HepG2 (cell line): Measurements from ENCODE around the gene PCSK5. TPM values are rescaled to one million over a fixed set of nuclear protein-coding genes. Genes with fewer than 3 reads are reported as not detected.

Source experiments
- ATAC-seq: fragments of 200-7000 bp; cut with Tn5 transposase; 3 replicates; pipeline ENCODE4 v1.9.1; 2020; ENCODE audit warnings: mild to moderate bottlenecking, moderate library complexity
- BruUV-seq: library from RNA; stranded (reverse); fragments of 400-500 nt; replicated peaks from 2 replicates; lab custom pipeline; 2021; lab: Mats Ljungman, UMichigan
- CTCF ChIA-PET: fragments of 300-600 bp; formaldehyde crosslinking; extraction: SDS; loops from one replicate; lab custom pipeline; 2021; ENCODE audit warnings: low total read pairs, inconsistent platforms, low intra/inter-chr PET ratio; lab: Yijun Ruan, JAX
- POLR2A ChIA-PET: fragments of 350-600 bp; sonication (Branson Sonifier 250); formaldehyde crosslinking; loops from one replicate; lab custom pipeline; 2020; ENCODE audit warnings: antibody characterized with exemption, inconsistent platforms; lab: Yijun Ruan, JAX
- DNase-seq: peaks from one replicate; pipeline ENCODE4 v3.0.0-alpha.2; 2015; ENCODE audit warnings: low spot score
- FAIRE-seq: peaks from 3 replicates; lab custom pipeline; 2011; peaks lifted over from hg19 to GRCh38; lab: Jason Lieb, UNC
- H2AFZ ChIP-seq: one replicate; pipeline ENCODE4 v1.6.1; 2011; ENCODE audit warnings: low read length, inconsistent platforms
- H3K27ac ChIP-seq: fragments of 300-600 bp; 3 replicates; pipeline ENCODE4 v1.8.0; 2011; ENCODE audit warnings: mixed run types, mild to moderate bottlenecking, mixed read lengths, low read length, inconsistent platforms; ENCODE audit not compliant: insufficient read depth; ENCODE audit errors: extremely low read length
- H3K27me3 ChIP-seq, 2 experiments: fragments of 200-600 bp in 1 of 2; 2 replicates in 1 of 2; 3 replicates in 1 of 2; pipeline versions ENCODE4 v1.6.0 to v1.8.0; 2011; ENCODE audit warnings: low read length in 2 of 2, mild to moderate bottlenecking in 2 of 2, moderate library complexity in 2 of 2, inconsistent platforms in 1 of 2; ENCODE audit not compliant: insufficient read depth in 2 of 2, control insufficient read depth in 1 of 2
- H3K36me3 ChIP-seq, 2 experiments: fragments of 200-600 bp in 1 of 2; replicated peaks in 1 of 2; 2 replicates in 1 of 2; 3 replicates in 1 of 2; pipeline versions ENCODE4 v1.5.1 to v1.8.0; 2011; ENCODE audit warnings: low read length in 2 of 2, inconsistent platforms in 1 of 2; ENCODE audit not compliant: insufficient read depth in 2 of 2, control insufficient read depth in 1 of 2
- H3K4me1 ChIP-seq: 2 replicates; pipeline ENCODE4 v1.5.1; 2012; ENCODE audit warnings: low read length, inconsistent platforms; ENCODE audit not compliant: insufficient read depth
- H3K4me2 ChIP-seq: 2 replicates; pipeline ENCODE4 v1.6.0; 2011; ENCODE audit warnings: low read depth, low read length, inconsistent platforms
- H3K4me3 ChIP-seq, 3 experiments: fragments of 200-600 bp in 1 of 3; sonication (generic), shearing (Covaris generic) in 1 of 3; replicated peaks in 1 of 3; 2 replicates each; pipeline ENCODE4 v1.5.1; 2011 to 2016; ENCODE audit warnings: low read length in 3 of 3, inconsistent platforms in 2 of 3, low read depth in 2 of 3, mild to moderate bottlenecking in 2 of 3, control low read depth in 1 of 3, mixed read lengths in 1 of 3; ENCODE audit not compliant: insufficient read depth in 1 of 3
- H3K79me2 ChIP-seq: one replicate; pipeline ENCODE4 v1.6.1; 2011; ENCODE audit warnings: low read length, inconsistent platforms; ENCODE audit not compliant: insufficient read depth
- H3K9ac ChIP-seq: 2 replicates; pipeline ENCODE4 v1.6.0; 2011; ENCODE audit warnings: mild to moderate bottlenecking, low read depth, low read length, inconsistent platforms; ENCODE audit not compliant: insufficient read depth
- H3K9me3 ChIP-seq: 2 replicates; pipeline ENCODE4 v1.5.1; 2012; ENCODE audit warnings: mild to moderate bottlenecking, low read length
- H4K20me1 ChIP-seq: 2 replicates; pipeline ENCODE4 v1.6.0; 2011; ENCODE audit warnings: inconsistent platforms, mild to moderate bottlenecking, low read length, moderate library complexity; ENCODE audit not compliant: insufficient read depth
- ATF1 ChIP-seq: IDR thresholded peaks from 2 replicates; pipeline ENCODE4 v1.6.1; 2016; ENCODE audit warnings: mild to moderate bottlenecking, control low read depth
- FOXA1 ChIP-seq, 2 experiments: fragments of 450-650 bp in 1 of 2; sonication (generic) in 1 of 2; formaldehyde crosslinking in 1 of 2; IDR thresholded peaks; 2 replicates each; pipeline versions ENCODE4 v1.4.0 to v1.6.1; 2016 to 2020; ENCODE audit warnings: missing genetic modification reagents in 1 of 2
- NR2F2 ChIP-seq: IDR thresholded peaks from 2 replicates; pipeline ENCODE4 v1.6.1; 2012; ENCODE audit warnings: low read depth, inconsistent platforms, borderline replicate concordance
- SMAD3 ChIP-seq: sonication (generic); formaldehyde crosslinking; IDR thresholded peaks from 2 replicates; pipeline ENCODE4 v1.4.0; 2020; ENCODE audit warnings: missing genetic modification reagents
- SMYD3 ChIP-seq: sonication (generic); formaldehyde crosslinking; IDR thresholded peaks from 2 replicates; pipeline ENCODE4 v1.8.1; 2023; ENCODE audit warnings: mild to moderate bottlenecking, missing genetic modification reagents
- ZBTB39 ChIP-seq: sonication (generic); formaldehyde crosslinking; IDR thresholded peaks from 2 replicates; pipeline ENCODE4 v1.5.0; 2020; ENCODE audit warnings: missing genetic modification reagents
- ZFP36L1 ChIP-seq: sonication (generic); formaldehyde crosslinking; IDR thresholded peaks from 2 replicates; pipeline ENCODE4 v1.8.0; 2022; ENCODE audit warnings: mild to moderate bottlenecking, missing genetic modification reagents, moderate library complexity
- ZNF205 ChIP-seq: IDR thresholded peaks from 2 replicates; pipeline ENCODE4 v1.6.1; 2018; ENCODE audit warnings: missing biosample characterization, missing genetic modification reagents
- ZNF362 ChIP-seq: sonication (generic); formaldehyde crosslinking; IDR thresholded peaks from 2 replicates; pipeline ENCODE4 v1.4.0; 2020; ENCODE audit warnings: missing genetic modification reagents, mild to moderate bottlenecking, borderline replicate concordance
- ZNF577 ChIP-seq: sonication (generic); formaldehyde crosslinking; IDR thresholded peaks from 2 replicates; pipeline ENCODE4 v1.4.0; 2020; ENCODE audit warnings: mild to moderate bottlenecking, low read depth, missing genetic modification reagents, borderline replicate concordance
- WGBS: methylation state at CpG from one replicate; pipeline ENCODE4 v1.1.6; 2017; ENCODE audit warnings: low lambda C conversion rate; 5-methylcytosine and 5-hydroxymethylcytosine counted together
- in situ Hi-C: cut with HindIII; loops from 2 replicates; pipeline ENCODE4 v1.10.0; 2017; ENCODE audit warnings: low pct_unique_long_range_greater_than_20kb; ENCODE audit not compliant: extremely low pct_ligation_motif_present
- intact Hi-C: fragments of 100-400 bp; cut with micrococcal nuclease; formaldehyde crosslinking; loops from one replicate; pipeline ENCODE4 v1.10.0; 2022; ENCODE audit not compliant: unreplicated experiment
- polyA plus RNA-seq, 8 experiments: library from polyadenylated mRNA; depleted of rRNA in 3 of 8; stranded (reverse) in 7 of 8; unstranded in 1 of 8; fragments of >200 nt; fragmentation: Illumina TruSeq in 4 of 8; extraction: Trizol in 4 of 8; gene quantifications; 2 replicates each; pipeline versions ENCODE4 v1.2.1 to v1.2.3, GENCODE V29; 2011 to 2016; ENCODE audit warnings: low read depth in 4 of 8, missing spikeins in 1 of 8, mixed read lengths in 1 of 8; ENCODE audit not compliant: insufficient read depth in 1 of 8
- total RNA-seq, 5 experiments: library from RNA; depleted of rRNA; stranded (reverse); fragments of >200 nt; fragmentation: Illumina TruSeq; extraction: Trizol; gene quantifications; 2 replicates each; pipeline ENCODE4 v1.2.3, GENCODE V29; 2016; ENCODE audit warnings: low read depth in 1 of 5
- TF ChIP-seq, protein P1 (sequence below): sonication (generic); formaldehyde crosslinking; IDR thresholded peaks from 2 replicates; pipeline ENCODE4 v1.4.0; 2020; ENCODE audit warnings: mild to moderate bottlenecking, low read depth, missing genetic modification reagents
- TF ChIP-seq, protein P2 (sequence below): IDR thresholded peaks from 2 replicates; pipeline ENCODE4 v1.6.1; 2016; ENCODE audit warnings: control low read depth

Gene PCSK5
- total and polyA plus RNA-seq, 2 of the 13 experiments (the other 11 are each of a cell fraction or from before 2014, with no cell fraction given), result 0.55 to 0.66 TPM

DNA sequence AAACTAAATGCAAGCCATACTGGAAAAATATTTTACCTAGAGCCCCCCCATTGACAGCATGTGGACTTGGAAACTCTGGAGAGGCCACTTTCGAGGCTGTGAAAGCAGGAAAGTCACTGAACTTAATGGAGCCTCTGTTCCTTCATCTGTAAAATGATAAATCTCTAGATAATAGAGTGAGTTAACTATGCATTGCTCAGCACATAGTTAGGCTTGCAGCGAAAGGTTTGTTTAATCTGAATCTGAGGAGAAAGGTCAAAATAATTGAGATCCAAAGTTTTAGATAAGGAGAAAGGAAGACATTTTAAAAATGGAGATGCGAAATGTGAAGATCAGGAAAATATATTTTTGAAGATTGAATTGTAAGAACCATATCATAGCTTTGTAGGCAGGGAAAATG, 4.6 kb downstream of the PCSK5 start:
- no peak for FAIRE-seq
- Histone ChIP-seq H3K9ac (no peak overlapping the region), H4K20me1 (no peaks in the 10 kb centered on the region), H3K27me3 (peaks cover 0 to 30% of the 10 kb centered on the region in 2 experiments; a peak in 3 of 5 replicates), H3K4me3 (no peak overlapping the region), H3K36me3 (no peaks in the 10 kb centered on the region), H3K9me3 (no peaks in the 10 kb centered on the region), H3K27ac (no peak overlapping the region), H3K4me2 (no peak overlapping the region), H2AFZ (no peak overlapping the region), H3K4me1 (peaks cover 11% of the 10 kb centered on the region; the same call in 1 of the 2 replicates), H3K79me2 (no peaks in the 10 kb centered on the region)
- 24% methylated on average over 3 of the region's 3 CpGs for WGBS
- no peak for ATAC-seq
- no peak for DNase-seq
- in situ Hi-C loops (no loop called here), intact Hi-C loops (loop anchor here (10.0 kb wide), 1 partner anchor 410 kb away; no protein-coding TSS in a partner anchor)
- POLR2A ChIA-PET, result no interaction called here
- CTCF ChIA-PET, result no interaction called here
- TF ChIP-seq, protein P1, sequence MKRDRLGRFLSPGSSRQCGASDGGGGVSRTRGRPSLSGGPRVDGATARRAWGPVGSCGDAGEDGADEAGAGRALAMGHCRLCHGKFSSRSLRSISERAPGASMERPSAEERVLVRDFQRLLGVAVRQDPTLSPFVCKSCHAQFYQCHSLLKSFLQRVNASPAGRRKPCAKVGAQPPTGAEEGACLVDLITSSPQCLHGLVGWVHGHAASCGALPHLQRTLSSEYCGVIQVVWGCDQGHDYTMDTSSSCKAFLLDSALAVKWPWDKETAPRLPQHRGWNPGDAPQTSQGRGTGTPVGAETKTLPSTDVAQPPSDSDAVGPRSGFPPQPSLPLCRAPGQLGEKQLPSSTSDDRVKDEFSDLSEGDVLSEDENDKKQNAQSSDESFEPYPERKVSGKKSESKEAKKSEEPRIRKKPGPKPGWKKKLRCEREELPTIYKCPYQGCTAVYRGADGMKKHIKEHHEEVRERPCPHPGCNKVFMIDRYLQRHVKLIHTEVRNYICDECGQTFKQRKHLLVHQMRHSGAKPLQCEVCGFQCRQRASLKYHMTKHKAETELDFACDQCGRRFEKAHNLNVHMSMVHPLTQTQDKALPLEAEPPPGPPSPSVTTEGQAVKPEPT (CRISPR knock-in tag), result no peak
- no TSS peak for BruUV-seq

DNA sequence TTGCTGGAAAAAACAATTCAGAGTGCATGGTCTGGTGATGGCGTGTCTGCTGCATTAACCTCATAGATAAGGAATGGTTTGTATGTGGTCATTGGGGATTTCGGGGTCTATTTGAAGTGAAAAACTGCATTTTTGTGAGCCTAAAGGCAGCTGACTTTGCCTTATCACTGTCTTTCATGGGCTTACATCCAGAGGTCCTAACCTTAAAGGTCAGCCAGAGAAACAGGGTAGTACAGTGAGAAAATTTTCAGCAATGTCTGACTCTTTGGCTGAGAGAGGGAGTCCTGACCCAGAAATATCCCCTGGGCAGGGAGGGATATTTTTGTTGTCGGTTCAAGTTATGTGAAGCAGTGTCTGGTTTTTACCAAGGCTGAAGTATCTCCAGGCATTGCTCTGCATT, 5.7 kb downstream of the PCSK5 start:
- H3K27ac ChIP-seq, result no peak overlapping the region
- in situ Hi-C loops (no loop called here), intact Hi-C loops (loop anchor here (10.0 kb wide), 1 partner anchor 409 kb away; no protein-coding TSS in a partner anchor)
- H3K79me2 ChIP-seq, result no peaks in the 10 kb centered on the region
- no TSS peak for BruUV-seq
- no peaks in the 10 kb centered on the region for H3K36me3 ChIP-seq
- no peak for FAIRE-seq
- no peak overlapping the region for H2AFZ ChIP-seq
- CTCF ChIA-PET, result no interaction called here
- no peaks in the 10 kb centered on the region for H4K20me1 ChIP-seq
- ATAC-seq, result no peak
- POLR2A ChIA-PET, result no interaction called here
- H3K9ac ChIP-seq, result no peak overlapping the region
- no peaks in the 10 kb centered on the region for H3K9me3 ChIP-seq
- WGBS, result 22% methylated on average over 3 of the region's 3 CpGs
- no peak for DNase-seq
- no peak overlapping the region for H3K4me3 ChIP-seq
- H3K27me3 ChIP-seq, result peaks cover 0 to 25% of the 10 kb centered on the region in 2 experiments; a peak in 3 of 5 replicates
- H3K4me2 ChIP-seq, result no peak overlapping the region
- peaks cover 7% of the 10 kb centered on the region; the same call in 1 of the 2 replicates for H3K4me1 ChIP-seq
- TF ChIP-seq SMYD3 (CRISPR knock-in tag) (no peak), ATF1 (no peak), ZNF362 (no peak), ZFP36L1 (CRISPR knock-in tag) (no peak), ZNF205 (CRISPR knock-in tag) (no peak), FOXA1 (IDR thresholded peaks at IDR 0.05) (no peak), FOXA1 (CRISPR knock-in tag; IDR thresholded peaks at IDR 0.05) (no peak), SMAD3 (CRISPR knock-in tag) (no peak), ZNF577 (no peak), ZBTB39 (CRISPR knock-in tag) (no peak), NR2F2 (no peak)
- TF ChIP-seq, protein P2, sequence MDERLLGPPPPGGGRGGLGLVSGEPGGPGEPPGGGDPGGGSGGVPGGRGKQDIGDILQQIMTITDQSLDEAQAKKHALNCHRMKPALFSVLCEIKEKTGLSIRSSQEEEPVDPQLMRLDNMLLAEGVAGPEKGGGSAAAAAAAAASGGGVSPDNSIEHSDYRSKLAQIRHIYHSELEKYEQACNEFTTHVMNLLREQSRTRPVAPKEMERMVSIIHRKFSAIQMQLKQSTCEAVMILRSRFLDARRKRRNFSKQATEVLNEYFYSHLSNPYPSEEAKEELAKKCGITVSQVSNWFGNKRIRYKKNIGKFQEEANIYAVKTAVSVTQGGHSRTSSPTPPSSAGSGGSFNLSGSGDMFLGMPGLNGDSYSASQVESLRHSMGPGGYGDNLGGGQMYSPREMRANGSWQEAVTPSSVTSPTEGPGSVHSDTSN (CRISPR knock-in tag), result no peak
